Keratinocyte (primary cell): ENCODE measurements around the gene ATG4A. TPM values are rescaled to one million over a fixed set of nuclear protein-coding genes. Genes with fewer than 3 reads are reported as not detected.

Source experiments
- DNase-seq: peaks from one replicate; pipeline ENCODE4 v3.0.0-alpha.2; 2011; ENCODE audit warnings: low read depth, missing footprints, low spot score
- FAIRE-seq: peaks from 2 replicates; lab custom pipeline; 2011; peaks lifted over from hg19 to GRCh38; lab: Jason Lieb, UNC
- H2AFZ ChIP-seq: 2 replicates; pipeline ENCODE4 v1.6.0; 2012; ENCODE audit warnings: low read length, control low read depth, inconsistent platforms; ENCODE audit not compliant: control insufficient read depth
- H3K27ac ChIP-seq: 2 replicates; pipeline ENCODE4 v1.5.1; 2011; ENCODE audit warnings: low read length; ENCODE audit not compliant: control insufficient read depth, insufficient read depth
- H3K27me3 ChIP-seq: 3 replicates; pipeline ENCODE4 v1.6.0; 2011; ENCODE audit warnings: low read length; ENCODE audit not compliant: control insufficient read depth, insufficient read depth; ENCODE audit errors: extremely low read depth
- H3K36me3 ChIP-seq, 2 experiments: 2 replicates in 1 of 2; 3 replicates in 1 of 2; pipeline ENCODE4 v1.5.1; 2011; ENCODE audit warnings: low read length in 2 of 2, mild to moderate bottlenecking in 1 of 2; ENCODE audit not compliant: control insufficient read depth in 2 of 2, insufficient read depth in 2 of 2; ENCODE audit errors: extremely low read depth in 1 of 2
- H3K4me1 ChIP-seq: 3 replicates; pipeline ENCODE4 v1.5.1; 2011; ENCODE audit warnings: low read length; ENCODE audit not compliant: control insufficient read depth, insufficient read depth; ENCODE audit errors: extremely low read depth
- H3K4me2 ChIP-seq: 3 replicates; pipeline ENCODE4 v1.6.0; 2011; ENCODE audit warnings: low read depth, low read length; ENCODE audit not compliant: control insufficient read depth, insufficient read depth; ENCODE audit errors: extremely low read depth
- H3K4me3 ChIP-seq, 3 experiments: fragments of 200-600 bp in 1 of 3; sonication (generic) in 1 of 3; 2 replicates in 2 of 3; 3 replicates in 1 of 3; pipeline ENCODE4 v1.5.1; 2011 to 2016; ENCODE audit warnings: low read length in 3 of 3, mild to moderate bottlenecking in 3 of 3, control low read depth in 2 of 3, inconsistent platforms in 1 of 3, low read depth in 1 of 3, mixed read lengths in 1 of 3, mixed run types in 1 of 3, moderate library complexity in 1 of 3; ENCODE audit not compliant: control insufficient read depth in 2 of 3, insufficient read depth in 2 of 3; ENCODE audit errors: extremely low read depth in 1 of 3
- H3K79me2 ChIP-seq: 2 replicates; pipeline ENCODE4 v1.6.0; 2012; ENCODE audit warnings: low read length; ENCODE audit not compliant: control insufficient read depth, insufficient read depth
- H3K9ac ChIP-seq: 3 replicates; pipeline ENCODE4 v1.6.0; 2011; ENCODE audit warnings: low read length; ENCODE audit not compliant: control insufficient read depth, insufficient read depth; ENCODE audit errors: extremely low read depth
- H3K9me1 ChIP-seq: 3 replicates; pipeline ENCODE4 v1.6.0; 2011; ENCODE audit warnings: low read length; ENCODE audit not compliant: control insufficient read depth, insufficient read depth; ENCODE audit errors: extremely low read depth
- H3K9me3 ChIP-seq: 2 replicates; pipeline ENCODE4 v1.5.1; 2012; ENCODE audit warnings: low read depth, low read length; ENCODE audit not compliant: control insufficient read depth
- H4K20me1 ChIP-seq: 3 replicates; pipeline ENCODE4 v1.6.0; 2011; ENCODE audit warnings: low read length; ENCODE audit not compliant: control insufficient read depth, insufficient read depth; ENCODE audit errors: extremely low read depth
- CTCF ChIP-seq, 3 experiments: IDR thresholded peaks in 1 of 3; conservative IDR thresholded peaks in 1 of 3; optimal IDR thresholded peaks in 1 of 3; 2 replicates in 2 of 3; 3 replicates in 1 of 3; pipeline versions ENCODE3 to v1.5.1; 2011; ENCODE audit warnings: low read length in 3 of 3, mild to moderate bottlenecking in 3 of 3, moderate library complexity in 2 of 3, control low read depth in 1 of 3, inconsistent platforms in 1 of 3; ENCODE audit not compliant: insufficient read depth in 2 of 3; ENCODE audit errors: extremely low read depth in 1 of 3
- EZH2 ChIP-seq: IDR thresholded peaks from one replicate; pipeline ENCODE4 v1.6.1; 2012; ENCODE audit warnings: inconsistent platforms, mild to moderate bottlenecking, low read length, moderate library complexity
- dilution Hi-C: fragments of 300-500 bp; cut with MboI; formaldehyde crosslinking; loops from one replicate; pipeline ENCODE4 v1.7.0; 2020; ENCODE audit warnings: low sequenced_read_pairs; ENCODE audit not compliant: extremely low pct_ligation_motif_present
- polyA plus RNA-seq, 5 experiments: library from polyadenylated mRNA; depleted of rRNA in 3 of 5; stranded (reverse) in 3 of 5; stranded (forward) in 1 of 5; unstranded in 1 of 5; fragments of >200 nt; gene quantifications; 1 replicate in 1 of 5; 2 replicates in 3 of 5; 3 replicates in 1 of 5; pipeline versions ENCODE4 v1.2.1 to v1.2.3, GENCODE V29; 2011 to 2012; ENCODE audit warnings: missing spikeins in 2 of 5, low read depth in 1 of 5, low replicate concordance in 1 of 5

The ATG4A gene
- polyA plus RNA-seq, 1 donor (not counting 4 experiments of a cell fraction or from before 2014, with no cell fraction given): 19.3 TPM

- no peak for DNase-seq
- Histone ChIP-seq H3K9me3 (no peaks in the 10 kb centered on the region), H3K36me3 (peaks cover 0 to 4% of the 10 kb centered on the region in 2 experiments), H3K27me3 (peaks cover 6% of the 10 kb centered on the region), H3K79me2 (no peaks in the 10 kb centered on the region), H2AFZ (no peak overlapping the region), H3K4me2 (no peak overlapping the region), H3K27ac (no peak overlapping the region), H3K9me1 (no peaks in the 10 kb centered on the region), H3K9ac (no peak overlapping the region), H4K20me1 (no peaks in the 10 kb centered on the region), H3K4me3 (no peak overlapping the region), H3K4me1 (no peaks in the 10 kb centered on the region)
- FAIRE-seq: no peak
- dilution Hi-C loops: no loop called here
- TF ChIP-seq CTCF (optimal IDR thresholded peaks at IDR 0.05 in 1 of 3, IDR thresholded peaks at IDR 0.05 in 1 of 3, conservative IDR thresholded peaks at IDR 0.05 in 1 of 3; ENCODE audit: extremely low read depth in 1 of 3, insufficient read depth in 2 of 3, low read length in 3 of 3): no peak
- TF ChIP-seq EZH2: no peak
Observed at GRCh38 chrX:108148524-108148923, 56.9 kb downstream of the ATG4A start.

- no peaks in the 10 kb centered on the region for H3K79me2 ChIP-seq
- H3K4me3 ChIP-seq: no peak overlapping the region
- H3K27ac ChIP-seq: no peak overlapping the region
- no peaks in the 10 kb centered on the region for H3K9me1 ChIP-seq
- H3K4me1 ChIP-seq: no peaks in the 10 kb centered on the region
- FAIRE-seq (no peak), DNase-seq (no peak)
- no peaks in the 10 kb centered on the region for H3K9me3 ChIP-seq
- no peak overlapping the region for H3K4me2 ChIP-seq
- H3K9ac ChIP-seq: no peak overlapping the region
- peaks cover 28% of the 10 kb centered on the region for H3K27me3 ChIP-seq
- no peak for TF ChIP-seq EZH2
- no peak for TF ChIP-seq CTCF (optimal IDR thresholded peaks at IDR 0.05 in 1 of 3, IDR thresholded peaks at IDR 0.05 in 1 of 3, conservative IDR thresholded peaks at IDR 0.05 in 1 of 3; ENCODE audit: extremely low read depth in 1 of 3, insufficient read depth in 2 of 3, low read length in 3 of 3)
- no peaks in the 10 kb centered on the region for H4K20me1 ChIP-seq
- H2AFZ ChIP-seq: no peak overlapping the region
- H3K36me3 ChIP-seq: peaks cover 0 to 1% of the 10 kb centered on the region in 2 experiments
- dilution Hi-C loops: no loop called here
Observed at GRCh38 chrX:108156082-108156481, 64.5 kb downstream of the ATG4A start.
